WI38 (cell line): ENCODE results near the gene FOS.

Source experiments
- H3K4me3 ChIP-seq: 2 replicates; pipeline ENCODE4 v1.5.1; 2011; ENCODE audit warnings: low read depth, mild to moderate bottlenecking, control low read depth, low read length
- TF ChIP-seq, protein P1 (sequence below): IDR thresholded peaks from 2 replicates; pipeline ENCODE4 v1.5.1; 2012; ENCODE audit warnings: low read depth, mild to moderate bottlenecking, control low read depth, low read length

Gene FOS

DNA sequence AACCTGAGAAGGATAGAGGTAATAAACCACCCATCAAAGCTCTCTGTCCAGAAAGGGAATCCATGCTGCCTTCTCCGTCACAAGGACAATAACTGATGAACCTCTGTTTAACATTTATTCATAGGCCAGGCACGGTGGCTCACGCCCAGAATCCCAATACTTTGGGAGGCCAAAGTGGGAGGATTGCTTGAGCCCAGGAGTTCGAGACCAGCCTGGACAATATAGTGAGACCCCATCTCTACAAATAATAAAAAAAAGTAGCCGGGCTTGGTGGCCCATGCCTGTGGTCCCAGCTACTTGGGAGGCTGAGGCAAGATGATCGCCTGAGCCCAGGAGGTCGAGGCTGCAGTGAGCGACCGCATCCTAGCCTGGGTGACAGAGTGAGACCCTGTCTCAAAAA is 7.1 kb upstream of the FOS start:
- H3K4me3 ChIP-seq: no peak overlapping the region
- TF ChIP-seq, protein P1, sequence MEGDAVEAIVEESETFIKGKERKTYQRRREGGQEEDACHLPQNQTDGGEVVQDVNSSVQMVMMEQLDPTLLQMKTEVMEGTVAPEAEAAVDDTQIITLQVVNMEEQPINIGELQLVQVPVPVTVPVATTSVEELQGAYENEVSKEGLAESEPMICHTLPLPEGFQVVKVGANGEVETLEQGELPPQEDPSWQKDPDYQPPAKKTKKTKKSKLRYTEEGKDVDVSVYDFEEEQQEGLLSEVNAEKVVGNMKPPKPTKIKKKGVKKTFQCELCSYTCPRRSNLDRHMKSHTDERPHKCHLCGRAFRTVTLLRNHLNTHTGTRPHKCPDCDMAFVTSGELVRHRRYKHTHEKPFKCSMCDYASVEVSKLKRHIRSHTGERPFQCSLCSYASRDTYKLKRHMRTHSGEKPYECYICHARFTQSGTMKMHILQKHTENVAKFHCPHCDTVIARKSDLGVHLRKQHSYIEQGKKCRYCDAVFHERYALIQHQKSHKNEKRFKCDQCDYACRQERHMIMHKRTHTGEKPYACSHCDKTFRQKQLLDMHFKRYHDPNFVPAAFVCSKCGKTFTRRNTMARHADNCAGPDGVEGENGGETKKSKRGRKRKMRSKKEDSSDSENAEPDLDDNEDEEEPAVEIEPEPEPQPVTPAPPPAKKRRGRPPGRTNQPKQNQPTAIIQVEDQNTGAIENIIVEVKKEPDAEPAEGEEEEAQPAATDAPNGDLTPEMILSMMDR: no peak

DNA sequence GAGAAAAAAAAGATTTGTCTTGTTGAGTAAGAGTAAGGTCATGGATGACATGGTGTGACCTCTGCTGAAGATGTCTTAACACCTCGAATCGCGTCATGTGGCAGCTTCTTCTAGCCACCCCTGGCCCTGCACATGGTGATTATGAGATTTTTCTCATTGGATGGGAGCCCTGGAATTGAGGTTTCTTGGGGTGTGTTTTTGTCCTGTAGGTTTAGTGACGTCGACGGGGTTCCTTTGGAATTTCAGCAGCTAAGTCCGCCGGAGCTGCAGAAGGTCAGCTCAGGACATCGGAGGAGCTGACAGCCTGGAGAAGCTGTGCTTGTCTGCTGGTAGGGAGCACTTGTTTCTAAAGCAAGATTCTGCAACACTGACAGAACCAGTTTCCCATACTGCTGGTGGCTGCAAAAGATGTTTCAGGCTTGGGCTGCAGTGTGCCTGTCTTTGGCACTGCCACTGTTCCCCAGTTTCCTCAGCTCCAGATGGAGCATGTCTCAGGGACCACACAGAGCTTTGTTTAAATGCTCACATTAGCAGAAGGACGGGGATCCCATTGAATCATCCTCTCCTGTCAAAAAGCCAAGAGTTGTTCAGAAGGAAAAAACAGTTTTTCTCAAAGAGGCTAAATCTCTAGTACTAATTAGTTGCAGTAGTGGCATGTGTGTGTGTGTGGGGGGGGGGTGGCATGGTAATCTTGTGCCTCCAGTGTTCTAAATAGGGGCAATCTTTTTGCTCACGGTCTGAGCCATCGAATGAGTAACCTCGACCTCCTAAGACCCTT is 5.2 kb upstream of the FOS start:
- peak overlapping the region; percentile 9; the same call in 1 of the 2 replicates for H3K4me3 ChIP-seq
- TF ChIP-seq, protein P1: no peak

DNA sequence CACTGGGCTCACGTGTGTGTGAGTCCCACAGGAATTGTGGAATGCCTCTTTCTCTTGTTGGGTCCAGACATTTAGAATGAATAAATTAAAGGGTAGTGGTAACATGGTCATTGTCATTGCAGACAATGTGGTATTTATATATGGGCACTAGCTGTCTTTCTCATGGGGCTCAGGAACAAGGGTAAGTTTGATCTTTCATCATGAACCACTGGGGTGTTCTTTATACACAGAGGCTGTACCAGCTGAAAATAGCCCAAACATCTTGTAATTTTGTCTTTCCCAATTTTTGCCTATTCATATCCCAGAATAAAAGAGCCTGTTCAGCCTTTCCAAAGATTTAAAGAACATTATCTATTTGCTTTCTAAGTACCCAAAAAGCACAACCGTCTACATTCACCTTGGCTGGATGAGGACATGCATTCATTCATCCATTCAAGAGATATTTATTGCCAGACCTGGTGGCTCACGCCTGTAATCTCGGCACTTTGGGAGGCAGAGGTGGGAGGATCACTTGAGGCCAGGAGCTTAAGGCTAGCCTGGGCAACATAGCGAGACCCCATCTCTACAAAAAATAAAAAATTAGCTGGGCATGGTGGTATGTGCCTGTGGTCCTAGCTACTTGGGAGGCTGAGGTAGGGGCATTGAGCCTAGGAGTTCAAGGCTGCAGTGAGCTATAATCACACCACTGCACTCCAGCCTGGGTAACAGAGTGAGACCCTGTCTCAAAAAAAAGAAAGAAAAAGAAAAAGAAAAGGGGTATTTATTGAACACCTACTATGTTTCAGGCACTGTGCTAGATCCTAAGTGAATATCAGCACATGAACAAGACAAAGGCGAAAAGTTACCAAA is 4.4 kb upstream of the FOS start:
- H3K4me3 ChIP-seq: no peak overlapping the region
- TF ChIP-seq, protein P1: no peak

DNA sequence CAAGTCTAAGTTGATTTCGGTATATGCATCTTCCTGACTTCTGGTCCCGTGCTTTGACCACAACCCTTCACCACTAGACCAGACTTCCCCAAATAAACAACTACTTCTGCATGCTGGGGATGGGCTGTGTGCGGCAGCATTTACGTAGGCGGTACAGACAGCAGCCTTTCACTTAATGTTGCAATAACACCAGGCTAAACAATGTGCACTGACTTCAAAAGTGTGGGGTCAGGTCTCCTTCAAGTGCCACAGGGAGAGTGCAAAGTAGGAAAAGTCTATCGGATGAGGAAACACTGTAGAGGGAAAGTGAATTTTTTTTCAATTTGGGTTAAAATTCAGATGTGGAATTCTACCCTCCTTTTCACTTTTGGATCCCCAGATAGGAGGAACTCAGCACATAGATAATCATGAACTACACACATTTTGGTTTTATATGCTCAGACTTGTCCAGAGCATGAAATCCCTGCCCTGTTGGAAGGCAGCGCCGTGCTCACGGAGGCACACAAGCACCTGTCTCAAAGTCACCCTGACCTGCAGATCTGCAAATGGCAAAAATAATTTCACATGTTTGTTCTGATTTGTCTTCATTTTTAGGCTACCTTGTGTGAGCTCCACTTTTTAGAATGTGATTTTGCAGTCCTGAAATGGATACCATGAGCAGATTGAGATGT is 3.6 kb upstream of the FOS start:
- TF ChIP-seq, protein P1: no peak

GRCh38 chr14:75275598-75275997 is 3.0 kb upstream of the FOS start:
- no peak overlapping the region for H3K4me3 ChIP-seq
- TF ChIP-seq, protein P1: no peak

More for the DNA sequence above, 3.6 kb upstream of the FOS start:
- no peak overlapping the region for H3K4me3 ChIP-seq

DNA sequence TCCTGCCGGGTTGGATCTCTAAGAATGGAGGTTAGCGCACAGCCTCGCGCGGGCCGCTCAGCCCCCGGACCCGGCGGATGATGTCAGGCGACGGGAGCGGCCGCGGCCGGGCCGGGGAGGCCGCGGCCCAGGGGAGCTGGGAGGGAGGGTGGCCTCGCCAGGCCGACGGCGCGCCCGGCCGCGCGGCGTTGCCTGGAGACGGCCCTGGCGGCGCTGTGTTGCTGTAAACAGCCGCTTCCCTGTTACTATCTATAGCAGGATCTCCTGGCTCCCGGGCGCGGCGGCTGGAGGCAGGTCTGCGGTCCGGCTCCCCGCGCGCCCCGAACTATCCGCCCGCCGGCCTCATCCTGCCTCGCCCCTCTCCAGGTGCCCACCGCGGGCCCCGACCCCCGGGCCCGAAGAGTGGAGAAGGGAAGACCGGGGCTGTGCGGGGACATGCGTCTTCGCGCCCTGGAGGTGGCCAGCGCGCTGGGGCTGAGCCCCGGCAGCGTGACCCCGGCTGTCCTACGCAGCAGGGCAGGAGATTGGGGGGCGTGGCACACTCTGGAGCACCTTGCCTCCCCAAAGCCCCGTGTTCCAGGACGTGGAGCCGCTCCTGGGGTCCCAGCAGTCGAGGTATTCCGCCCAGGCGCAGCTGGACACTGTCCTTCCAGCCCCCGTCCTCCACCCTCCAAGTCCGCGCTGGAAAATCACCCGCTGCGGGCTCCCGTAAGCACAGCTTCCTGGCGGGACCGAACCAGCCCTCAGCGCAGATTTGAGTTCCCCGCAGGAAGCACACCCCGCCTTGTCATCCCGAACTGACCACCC is 1.4 kb upstream of the FOS start:
- TF ChIP-seq, protein P1: no peak

More for the DNA sequence above, 1.4 kb upstream of the FOS start:
- peak overlapping the region; percentile 87 for H3K4me3 ChIP-seq
